H9 (cell line): ENCODE measurements around the gene PCDHGB4. TPM values are rescaled to one million over a fixed set of nuclear protein-coding genes. Genes with fewer than 3 reads are reported as not detected.

Source experiments
- DNase-seq: peaks from one replicate; pipeline ENCODE4 v3.0.0-alpha.2; 2017
- H2AFZ ChIP-seq: one replicate; pipeline ENCODE4 v1.6.1; 2013; ENCODE audit warnings: mild to moderate bottlenecking, low read length, control low read depth, moderate library complexity
- H2AK5ac ChIP-seq: 2 replicates; pipeline ENCODE4 v1.6.1; 2013; ENCODE audit warnings: low read length, control low read depth, mixed read lengths; ENCODE audit not compliant: insufficient read length
- H2BK120ac ChIP-seq: one replicate; pipeline ENCODE4 v1.6.1; 2013; ENCODE audit warnings: low read depth, mild to moderate bottlenecking, low read length, control low read depth, inconsistent platforms; ENCODE audit not compliant: poor library complexity, severe bottlenecking
- H2BK12ac ChIP-seq: 2 replicates; pipeline ENCODE4 v1.6.1; 2013; ENCODE audit warnings: low read length, control low read depth, mixed read lengths, low read depth; ENCODE audit not compliant: insufficient read length
- H2BK15ac ChIP-seq: 2 replicates; pipeline ENCODE4 v1.6.1; 2013; ENCODE audit warnings: low read depth, low read length, control low read depth
- H2BK20ac ChIP-seq: one replicate; pipeline ENCODE4 v1.6.1; 2013; ENCODE audit warnings: low read depth, mild to moderate bottlenecking, low read length, control low read depth, inconsistent platforms; ENCODE audit not compliant: poor library complexity, severe bottlenecking
- H2BK5ac ChIP-seq: 2 replicates; pipeline ENCODE4 v1.6.1; 2013; ENCODE audit warnings: low read length, control low read depth, mixed read lengths; ENCODE audit not compliant: insufficient read length
- H3K14ac ChIP-seq: 2 replicates; pipeline ENCODE4 v1.6.1; 2013; ENCODE audit warnings: low read length, control low read depth; ENCODE audit not compliant: insufficient read depth
- H3K18ac ChIP-seq: 2 replicates; pipeline ENCODE4 v1.6.1; 2013; ENCODE audit warnings: low read depth, mild to moderate bottlenecking, mixed read lengths, low read length, control low read depth; ENCODE audit not compliant: insufficient read length
- H3K23ac ChIP-seq: 2 replicates; pipeline ENCODE4 v1.6.1; 2013; ENCODE audit warnings: low read length, control low read depth, mixed read lengths, low read depth; ENCODE audit not compliant: insufficient read length
- H3K23me2 ChIP-seq: 2 replicates; pipeline ENCODE4 v1.6.1; 2013; ENCODE audit warnings: low read depth, mild to moderate bottlenecking, mixed read lengths, low read length, control low read depth; ENCODE audit not compliant: insufficient read length, poor library complexity, severe bottlenecking
- H3K27ac ChIP-seq: 2 replicates; pipeline ENCODE4 v1.5.1; 2013; ENCODE audit warnings: low read length, control low read depth, mixed read lengths, low read depth; ENCODE audit not compliant: insufficient read length
- H3K27me3 ChIP-seq: 2 replicates; pipeline ENCODE4 v1.6.1; 2013; ENCODE audit warnings: low read length, control low read depth, inconsistent platforms; ENCODE audit not compliant: insufficient read depth
- H3K4ac ChIP-seq: 2 replicates; pipeline ENCODE4 v1.6.1; 2013; ENCODE audit warnings: low read depth, mild to moderate bottlenecking, control low read depth, inconsistent platforms, low read length, moderate library complexity
- H3K4me1 ChIP-seq: 2 replicates; pipeline ENCODE4 v1.6.1; 2013; ENCODE audit warnings: low read length, control low read depth, inconsistent platforms; ENCODE audit not compliant: insufficient read depth
- H3K4me2 ChIP-seq: 2 replicates; pipeline ENCODE4 v1.6.1; 2013; ENCODE audit warnings: low read length, control low read depth, mixed read lengths; ENCODE audit not compliant: insufficient read length, insufficient read depth
- H3K56ac ChIP-seq: 2 replicates; pipeline ENCODE4 v1.6.1; 2013; ENCODE audit warnings: low read depth, mild to moderate bottlenecking, mixed read lengths, low read length, control low read depth; ENCODE audit not compliant: insufficient read length
- H3K79me1 ChIP-seq: 2 replicates; pipeline ENCODE4 v1.6.1; 2013; ENCODE audit warnings: low read depth, mild to moderate bottlenecking, moderate library complexity, low read length, control low read depth, inconsistent platforms; ENCODE audit not compliant: insufficient read depth, poor library complexity, severe bottlenecking
- H3K79me2 ChIP-seq: 2 replicates; pipeline ENCODE4 v1.6.1; 2013; ENCODE audit warnings: low read length, control low read depth, inconsistent platforms; ENCODE audit not compliant: insufficient read depth
- H3K9ac ChIP-seq: 2 replicates; pipeline ENCODE4 v1.6.1; 2013; ENCODE audit warnings: low read length, control low read depth, mixed read lengths; ENCODE audit not compliant: insufficient read length; ENCODE audit errors: extremely low read depth
- H3K9me3 ChIP-seq: one replicate; pipeline ENCODE4 v1.6.1; 2013; ENCODE audit warnings: low read depth, low read length, inconsistent platforms; ENCODE audit not compliant: control insufficient read depth
- H3T11ph ChIP-seq: one replicate; pipeline ENCODE4 v1.6.1; 2013; ENCODE audit warnings: mild to moderate bottlenecking, low read length, control low read depth, inconsistent platforms
- H4K20me1 ChIP-seq: one replicate; pipeline ENCODE4 v1.6.1; 2013; ENCODE audit not compliant: control insufficient read depth, insufficient read length, insufficient read depth
- H4K5ac ChIP-seq: 2 replicates; pipeline ENCODE4 v1.6.1; 2013; ENCODE audit warnings: low read depth, mild to moderate bottlenecking, mixed read lengths, low read length, control low read depth; ENCODE audit not compliant: insufficient read length
- H4K8ac ChIP-seq: replicated peaks from 2 replicates; pipeline ENCODE4 v1.6.1; 2013; ENCODE audit warnings: low read length, control low read depth, mixed read lengths, low read depth; ENCODE audit not compliant: insufficient read length
- H4K91ac ChIP-seq: 2 replicates; pipeline ENCODE4 v1.6.1; 2013; ENCODE audit warnings: low read depth, mild to moderate bottlenecking, moderate library complexity, mixed read lengths, low read length, control low read depth; ENCODE audit not compliant: insufficient read length
- H3K27ac Mint-ChIP-seq, 3 experiments: 2 replicates in 2 of 3; 3 replicates in 1 of 3; pipeline ENCODE4 v1.8.0; 2020 to 2021; ENCODE audit warnings: mixed read lengths in 3 of 3, mild to moderate bottlenecking in 1 of 3, moderate library complexity in 1 of 3
- H3K27me3 Mint-ChIP-seq: 2 replicates; pipeline ENCODE4 v1.8.0; 2021; ENCODE audit warnings: low read depth, mild to moderate bottlenecking, moderate library complexity, mixed read lengths
- H3K36me3 Mint-ChIP-seq, 3 experiments: 2 replicates in 2 of 3; 3 replicates in 1 of 3; pipeline ENCODE4 v1.8.0; 2020 to 2021; ENCODE audit warnings: low read depth in 3 of 3, mixed read lengths in 3 of 3; ENCODE audit not compliant: insufficient read depth in 1 of 3
- H3K4me1 Mint-ChIP-seq, 2 experiments: 2 replicates each; pipeline ENCODE4 v1.8.0; 2020; ENCODE audit warnings: mixed read lengths in 2 of 2
- H3K4me3 Mint-ChIP-seq, 2 experiments: 2 replicates in 1 of 2; 3 replicates in 1 of 2; pipeline ENCODE4 v1.8.0; 2020 to 2021; ENCODE audit warnings: mild to moderate bottlenecking in 2 of 2, mixed read lengths in 2 of 2, moderate library complexity in 1 of 2
- H3K9me3 Mint-ChIP-seq, 2 experiments: 2 replicates in 1 of 2; 3 replicates in 1 of 2; pipeline ENCODE4 v1.8.0; 2020; ENCODE audit warnings: mild to moderate bottlenecking in 2 of 2, mixed read lengths in 2 of 2, moderate library complexity in 1 of 2
- CTCF ChIP-seq: fragments of 200-600 bp; sonication (generic); conservative IDR thresholded peaks from 3 replicates; pipeline ENCODE4 v1.8.0; 2021; ENCODE audit warnings: antibody characterized with exemption, mild to moderate bottlenecking
- WGBS: extraction: QIAGEN DNeasy Blood & Tissue Kit; methylation state at CpG from one replicate; pipeline ENCODE4 v1.1.7; 2013; ENCODE audit warnings: missing lambda C conversion rate, low lambda C conversion rate, mixed read lengths; ENCODE audit not compliant: insufficient read length; ENCODE audit errors: extremely low coverage; 5-methylcytosine and 5-hydroxymethylcytosine counted together
- total RNA-seq: library from RNA; stranded (reverse); gene quantifications from 2 replicates; pipeline ENCODE4 v1.2.1, GENCODE V29; 2021

PCDHGB4 gene
- total RNA-seq, 1 experiment from 2014 or later = 4.2 TPM

GRCh38 chr5:141403387-141403786, 15.9 kb downstream of the PCDHGB4 start:
- Mint-ChIP-seq H3K4me3 (no peak overlapping the region), H3K27me3 (peaks cover 3% of the 10 kb centered on the region), H3K27ac (no peak overlapping the region), H3K36me3 (peaks cover 19 to 31% (median 31%) of the 10 kb centered on the region in 3 experiments), H3K4me1 (peaks cover 2 to 3% of the 10 kb centered on the region in 2 experiments), H3K9me3 (peaks cover 33 to 51% of the 10 kb centered on the region in 2 experiments)
- H2BK120ac ChIP-seq = no peak overlapping the region
- no peak overlapping the region for H3K14ac ChIP-seq
- no peak overlapping the region for H3K4ac ChIP-seq
- no peaks in the 10 kb centered on the region for H3K27me3 ChIP-seq
- H3K27ac ChIP-seq = no peak overlapping the region
- TF ChIP-seq CTCF = no peak
- H2BK20ac ChIP-seq = no peak overlapping the region
- no peak overlapping the region for H4K8ac ChIP-seq
- no peak overlapping the region for H4K91ac ChIP-seq
- no peak overlapping the region for H2BK5ac ChIP-seq
- H3T11ph ChIP-seq = no peak overlapping the region
- no peaks in the 10 kb centered on the region for H3K79me1 ChIP-seq
- H3K9me3 ChIP-seq = peaks cover 29% of the 10 kb centered on the region
- no peak overlapping the region for H4K5ac ChIP-seq
- H3K4me2 ChIP-seq = no peak overlapping the region
- H3K18ac ChIP-seq = no peak overlapping the region
- DNase-seq = no peak
- H2BK12ac ChIP-seq = no peak overlapping the region
- H3K23ac ChIP-seq = no peak overlapping the region
- no peaks in the 10 kb centered on the region for H4K20me1 ChIP-seq
- H2BK15ac ChIP-seq = no peak overlapping the region
- no peak overlapping the region for H2AFZ ChIP-seq
- H3K23me2 ChIP-seq = peaks cover 5% of the 10 kb centered on the region
- WGBS = no CpG with 5 or more reads among the region's 22 CpGs
- no peaks in the 10 kb centered on the region for H3K4me1 ChIP-seq
- H2AK5ac ChIP-seq = no peak overlapping the region
- H3K56ac ChIP-seq = no peak overlapping the region
- H3K79me2 ChIP-seq = no peaks in the 10 kb centered on the region
- no peak overlapping the region for H3K9ac ChIP-seq
